ENCODE data around the gene SEZ6. TPM values are rescaled to one million over a fixed set of nuclear protein-coding genes. Genes with fewer than 3 reads are reported as not detected.

The SEZ6 gene
- total and polyA plus RNA-seq, 2 of the 4 experiments (the other 2 are of a cell fraction): not detected

GRCh38 chr17:28947639-28948038 lies 58.2 kb downstream of the SEZ6 start:
- TF ChIP-seq BHLHE40 (IDR thresholded peaks at IDR 0.05; ENCODE audit: low read depth, low read length): no peak
- TF ChIP-seq RFX5 (IDR thresholded peaks at IDR 0.05; ENCODE audit: low read depth, low read length): no peak
- no peak for TF ChIP-seq NFE2L2 (IDR thresholded peaks at IDR 0.05; ENCODE audit: low read depth, low read length)
- TF ChIP-seq MXI1 (IDR thresholded peaks at IDR 0.05; ENCODE audit: borderline replicate concordance, low read depth, low read length): no peak
- no peak for TF ChIP-seq USF2 (IDR thresholded peaks at IDR 0.05; ENCODE audit: low read depth, low read length)
- TF ChIP-seq RAD21 (IDR thresholded peaks at IDR 0.05; ENCODE audit: low read length): no peak
- no peak for TF ChIP-seq CEBPB (IDR thresholded peaks at IDR 0.05; ENCODE audit: low read depth, low read length)
- TF ChIP-seq RCOR1 (IDR thresholded peaks at IDR 0.05; ENCODE audit: insufficient replicate concordance, low read length): no peak
- no peak for TF ChIP-seq MAFK (IDR thresholded peaks at IDR 0.05; ENCODE audit: low read depth, low read length)
- TF ChIP-seq ELK1 (IDR thresholded peaks at IDR 0.05; ENCODE audit: borderline replicate concordance, low read depth, low read length): no peak
- no peak for TF ChIP-seq CTCF (conservative IDR thresholded peaks at IDR 0.05; ENCODE audit: low read depth, low read length)
- no peak for TF ChIP-seq CHD1 (IDR thresholded peaks at IDR 0.05; ENCODE audit: low read depth, low read length)
- no peak for TF ChIP-seq MAZ (IDR thresholded peaks at IDR 0.05; ENCODE audit: borderline replicate concordance, low read depth, low read length)
- no peak for TF ChIP-seq POLR2A (IDR thresholded peaks at IDR 0.05; ENCODE audit: low read depth, low read length)

More at GRCh38 chr17:28947639-28948038, 58.2 kb downstream of the SEZ6 start:
- no TSS peak for BruUV-seq (replicated peaks)
- peaks cover 7 to 44% of the 10 kb centered on the region in 2 experiments; a peak in 3 of 4 replicates for H3K79me1 ChIP-seq (ENCODE audit: low read depth in 1 of 2, low read length in 2 of 2)
- no peak overlapping the region for H2BK20ac ChIP-seq (ENCODE audit: low read depth, low read length)
- no peak overlapping the region for H2BK15ac ChIP-seq (ENCODE audit: low read depth, low read length)
- WGBS, 2 experiments (ENCODE audit: extremely low coverage in 2 of 2, insufficient read length in 1 of 2): no CpG with 5 or more reads among the region's 3 CpGs
- H3K23ac ChIP-seq (ENCODE audit: low read depth, low read length): peak overlapping the region; percentile 82; the same call in 1 of the 2 replicates
- peak overlapping the region; percentile 31 for H2BK5ac ChIP-seq (ENCODE audit: low read depth, low read length, poor library complexity, severe bottlenecking)
- H3K36me3 ChIP-seq (ENCODE audit: control insufficient read depth, insufficient read depth, low read length): peaks cover 6% of the 10 kb centered on the region
- H2BK120ac ChIP-seq (ENCODE audit: low read depth, low read length): no peak overlapping the region
- no peak overlapping the region for H3K56ac ChIP-seq (ENCODE audit: extremely low read depth, insufficient read depth, low read length)
- H3K9me1 ChIP-seq (ENCODE audit: insufficient read depth, low read length): peaks cover 17% of the 10 kb centered on the region
- H4K20me1 ChIP-seq (ENCODE audit: insufficient read depth, low read length): peaks cover 68% of the 10 kb centered on the region
- no peak overlapping the region for H2AFZ ChIP-seq (replicated peaks; ENCODE audit: low read length, poor library complexity)
- no peak overlapping the region for H4K5ac ChIP-seq (ENCODE audit: low read depth, low read length)
- intact Hi-C loops (cut with micrococcal nuclease): loop anchor here (5.0 kb wide), 1 partner anchor 40 kb away; no protein-coding TSS in a partner anchor
- H3K18ac ChIP-seq (ENCODE audit: low read depth, low read length): no peak overlapping the region
- no peak for ATAC-seq (ENCODE audit: low read depth)
- H3K9me3 ChIP-seq (ENCODE audit: control insufficient read depth, insufficient read depth, low read length): no peaks in the 10 kb centered on the region
- H4K91ac ChIP-seq (ENCODE audit: insufficient read depth, low read depth, low read length): no peak overlapping the region
- no peak overlapping the region for H3K4me2 ChIP-seq (ENCODE audit: low read depth, low read length)
- dilution Hi-C loops (cut with HindIII; ENCODE audit: low sequenced_read_pairs, unreplicated experiment): no loop called here
- H4K8ac ChIP-seq (ENCODE audit: low read depth in 2 of 2, low read length in 2 of 2): no peak overlapping the region
- no peak overlapping the region for H3K4me3 ChIP-seq (ENCODE audit: insufficient read depth, low read depth, low read length)
- H3K27ac ChIP-seq (ENCODE audit: insufficient read depth, low read length): no peak overlapping the region
- ChIA-PET POLR2A (ENCODE audit: unreplicated experiment) (interaction anchor here (0.8 kb wide), 1 partner anchor 22 kb away, joined by 3 read pairs; no protein-coding TSS in a partner anchor), CTCF (interaction anchor here (0.6 kb wide), 1 partner anchor 9 kb away, joined by 9 read pairs; no protein-coding TSS in a partner anchor)
- H3K14ac ChIP-seq (replicated peaks; ENCODE audit: low read depth, low read length): no peak overlapping the region
- in situ Hi-C loops (cut with MboI; ENCODE audit: low sequenced_read_pairs): no loop called here
- no peak overlapping the region for H3K9ac ChIP-seq (ENCODE audit: low read depth, low read length)
- H3K27me3 ChIP-seq (ENCODE audit: control insufficient read depth, insufficient read depth, low read length): no peaks in the 10 kb centered on the region
- peaks cover 13% of the 10 kb centered on the region for H3K4me1 ChIP-seq (ENCODE audit: control insufficient read depth, insufficient read depth, low read length)
- DNase-seq: no peak
- no peak overlapping the region for H2AK9ac ChIP-seq (replicated peaks; ENCODE audit: low read depth, low read length, poor library complexity)
- no peak overlapping the region for H3K4ac ChIP-seq (ENCODE audit: low read depth, low read length)
- H2AK5ac ChIP-seq (ENCODE audit: low read depth, low read length): no peak overlapping the region
